ENCODE data around the gene HOXA5. TPM values are rescaled to one million over a fixed set of nuclear protein-coding genes. Genes with fewer than 3 reads are reported as not detected.
A peak's percentile ranks its signal among the peaks of the same experiment; 100 is the strongest.

Gene HOXA5
- total and polyA plus RNA-seq, 2 donors (not counting 3 experiments of a cell fraction or from before 2014, with no cell fraction given), result 18.6 to 18.8 TPM

DNA sequence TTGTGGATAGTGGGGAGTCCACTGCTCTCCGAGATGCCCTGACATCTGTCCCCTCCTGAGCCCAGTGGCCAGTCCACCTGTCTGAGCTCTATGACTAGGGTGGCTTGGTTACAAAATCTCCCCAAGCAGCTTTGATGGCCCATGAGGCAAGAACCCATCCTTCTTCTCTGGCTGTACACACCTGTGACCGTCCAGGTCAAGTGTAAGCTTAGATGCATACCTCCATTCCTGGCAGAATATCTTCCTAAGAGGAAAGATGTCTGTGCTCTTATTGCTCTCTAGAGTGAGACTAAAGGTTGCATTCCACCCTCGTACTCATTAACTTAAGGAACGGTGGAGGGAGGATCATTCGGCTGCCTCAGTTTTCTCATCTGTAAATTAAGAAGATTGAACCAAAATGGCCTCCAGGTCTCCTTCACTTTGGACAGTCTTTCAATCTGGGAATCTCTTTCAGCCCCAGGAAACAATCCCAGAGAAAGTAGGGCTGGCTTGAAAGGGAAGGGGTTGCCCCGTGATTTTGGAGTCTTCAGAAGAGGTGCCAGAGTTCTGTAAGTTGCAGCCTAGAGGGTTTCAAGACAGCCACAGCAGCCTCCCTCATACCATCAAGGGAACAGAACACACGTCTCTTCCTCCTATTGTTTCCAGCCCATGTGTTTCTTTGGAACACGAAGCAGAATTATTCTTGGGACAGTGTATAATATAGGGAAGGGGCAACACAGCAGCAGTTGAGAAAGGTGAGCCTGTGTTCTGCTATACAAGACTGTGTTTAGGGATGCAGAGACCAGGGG, 18.4 kb downstream of the HOXA5 start:
- Histone ChIP-seq H3K4me3 (replicated peaks in 1 of 3; ENCODE audit: insufficient read depth in 1 of 3, low read depth in 1 of 3, low read length in 3 of 3) (no peak overlapping the region), H3K4me1 (ENCODE audit: control insufficient read depth, extremely low read depth, insufficient read depth, low read length) (peaks cover 73% of the 10 kb centered on the region), H3K9ac (replicated peaks; ENCODE audit: extremely low read depth, insufficient read depth, low read length) (no peak overlapping the region), H3K36me3 (ENCODE audit: control insufficient read depth in 2 of 2, extremely low read depth in 1 of 2, insufficient read depth in 2 of 2, low read length in 2 of 2) (peaks cover 0 to 11% of the 10 kb centered on the region in 2 experiments), H3K27ac (ENCODE audit: insufficient read depth, low read depth, low read length) (peak overlapping the region; percentile 96), H3K9me3 (replicated peaks; ENCODE audit: control insufficient read depth, insufficient read depth, low read length) (no peaks in the 10 kb centered on the region), H3K27me3 (ENCODE audit: control insufficient read depth in 2 of 2, insufficient read depth in 2 of 2, low read length in 2 of 2) (no peaks in the 10 kb centered on the region), H2AFZ (ENCODE audit: low read depth, low read length) (no peak overlapping the region), H3K79me2 (ENCODE audit: control insufficient read depth, insufficient read depth, low read length) (peaks cover 67% of the 10 kb centered on the region), H4K20me1 (replicated peaks; ENCODE audit: control insufficient read depth, extremely low read depth, insufficient read depth, low read length) (no peaks in the 10 kb centered on the region), H3K9me1 (replicated peaks; ENCODE audit: control insufficient read depth, extremely low read depth, insufficient read depth, low read length) (no peaks in the 10 kb centered on the region), H3K4me2 (ENCODE audit: insufficient read depth, low read length) (peak overlapping the region; percentile 8)
- dilution Hi-C loops (cut with MboI; ENCODE audit: extremely low pct_ligation_motif_present, low sequenced_read_pairs), result no loop called here
- ChIA-PET POLR2A (interaction anchor here (0.5 to 0.8 kb wide), 2 partner anchors 54 to 933 kb away, joined by 3 to 6 read pairs; no protein-coding TSS in a partner anchor), CTCF (interaction anchor here (0.9 to 1.4 kb wide), 2 partner anchors 10 to 28 kb away, joined by 3 read pairs; no protein-coding TSS in a partner anchor)
- no peak for TF ChIP-seq GATA2 (IDR thresholded peaks at IDR 0.05; ENCODE audit: insufficient read depth, insufficient read length, low read depth, low read length)
- TF ChIP-seq EZH2 (IDR thresholded peaks at IDR 0.05; ENCODE audit: borderline replicate concordance, low read depth, low read length, severe bottlenecking), result no peak
- TF ChIP-seq, protein P1, sequence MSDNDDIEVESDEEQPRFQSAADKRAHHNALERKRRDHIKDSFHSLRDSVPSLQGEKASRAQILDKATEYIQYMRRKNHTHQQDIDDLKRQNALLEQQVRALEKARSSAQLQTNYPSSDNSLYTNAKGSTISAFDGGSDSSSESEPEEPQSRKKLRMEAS (IDR thresholded peaks at IDR 0.05; ENCODE audit: insufficient read depth, insufficient read length), result no peak
- no peak for TF ChIP-seq POLR2A (IDR thresholded peaks at IDR 0.05; ENCODE audit: low read depth, low read length)
- no peak for TF ChIP-seq POLR2AphosphoS5 (IDR thresholded peaks at IDR 0.05; ENCODE audit: insufficient read depth, low read depth, low read length)
- TF ChIP-seq JUN (IDR thresholded peaks at IDR 0.05; ENCODE audit: borderline replicate concordance, insufficient read depth, insufficient read length, low read depth), result no peak
- TF ChIP-seq, protein P2, sequence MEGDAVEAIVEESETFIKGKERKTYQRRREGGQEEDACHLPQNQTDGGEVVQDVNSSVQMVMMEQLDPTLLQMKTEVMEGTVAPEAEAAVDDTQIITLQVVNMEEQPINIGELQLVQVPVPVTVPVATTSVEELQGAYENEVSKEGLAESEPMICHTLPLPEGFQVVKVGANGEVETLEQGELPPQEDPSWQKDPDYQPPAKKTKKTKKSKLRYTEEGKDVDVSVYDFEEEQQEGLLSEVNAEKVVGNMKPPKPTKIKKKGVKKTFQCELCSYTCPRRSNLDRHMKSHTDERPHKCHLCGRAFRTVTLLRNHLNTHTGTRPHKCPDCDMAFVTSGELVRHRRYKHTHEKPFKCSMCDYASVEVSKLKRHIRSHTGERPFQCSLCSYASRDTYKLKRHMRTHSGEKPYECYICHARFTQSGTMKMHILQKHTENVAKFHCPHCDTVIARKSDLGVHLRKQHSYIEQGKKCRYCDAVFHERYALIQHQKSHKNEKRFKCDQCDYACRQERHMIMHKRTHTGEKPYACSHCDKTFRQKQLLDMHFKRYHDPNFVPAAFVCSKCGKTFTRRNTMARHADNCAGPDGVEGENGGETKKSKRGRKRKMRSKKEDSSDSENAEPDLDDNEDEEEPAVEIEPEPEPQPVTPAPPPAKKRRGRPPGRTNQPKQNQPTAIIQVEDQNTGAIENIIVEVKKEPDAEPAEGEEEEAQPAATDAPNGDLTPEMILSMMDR (IDR thresholded peaks at IDR 0.05; ENCODE audit: extremely low read depth in 1 of 2, insufficient read depth in 1 of 2, low read depth in 1 of 2, low read length in 2 of 2), result no peak
- TF ChIP-seq MYC (IDR thresholded peaks at IDR 0.05; ENCODE audit: low read depth, low read length), result no peak
- TF ChIP-seq FOS (IDR thresholded peaks at IDR 0.05; ENCODE audit: borderline replicate concordance, insufficient read depth, low read length), result no peak
- peak; percentile 60 for DNase-seq (ENCODE audit: low read depth, low spot score)
- BruUV-seq (replicated peaks), result no TSS peak
- intact Hi-C loops (cut with micrococcal nuclease), result loop anchor here (1.0 kb wide), 1 partner anchor 10 kb away; no protein-coding TSS in a partner anchor
- FAIRE-seq, result peak; percentile 69
